ENCODE data around the gene MEPCE. TPM values are rescaled to one million over a fixed set of nuclear protein-coding genes. Genes with fewer than 3 reads are reported as not detected.

Gene MEPCE
- total and polyA plus RNA-seq, 9 donors: 29.4 to 60.6 (median 44.7) TPM

DNA sequence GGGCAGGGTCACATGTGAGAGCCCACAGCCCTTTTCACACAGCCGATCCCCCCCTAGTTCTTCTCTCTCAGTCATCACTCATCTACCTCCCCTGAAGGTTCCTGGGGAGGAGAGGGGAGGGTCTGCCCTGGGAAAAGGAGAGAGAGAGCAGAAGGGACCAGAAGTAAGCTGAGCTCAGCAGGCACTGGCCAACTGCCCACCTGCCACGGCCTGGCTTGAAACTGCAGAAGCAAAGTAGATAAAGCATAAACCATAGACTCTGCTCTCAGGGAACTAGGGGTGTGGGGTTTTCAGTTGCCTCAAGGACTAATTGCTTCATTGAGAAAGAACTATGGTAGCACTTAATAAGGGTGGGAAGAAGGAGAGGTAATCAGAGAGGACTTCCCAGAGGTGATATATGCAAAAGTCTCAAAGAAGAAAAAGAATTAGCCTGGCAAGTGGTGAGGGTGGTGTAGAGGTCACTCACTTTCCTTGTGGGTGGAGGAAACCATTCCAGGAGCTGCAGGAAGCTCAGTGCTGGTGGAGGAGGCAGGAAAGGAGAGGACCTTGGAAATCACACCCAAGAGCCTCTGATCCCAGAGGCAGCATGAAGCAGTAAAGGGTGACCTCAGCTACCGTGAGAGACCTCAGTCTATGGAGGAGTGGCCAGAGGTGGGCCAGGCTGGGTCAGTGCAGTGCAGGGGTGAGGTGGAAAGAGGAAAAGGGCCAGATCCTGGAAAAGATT is 39.2 kb upstream of the MEPCE start:
- intact Hi-C loops (cut with DNase I): no loop called here
- TF ChIP-seq, protein P1, sequence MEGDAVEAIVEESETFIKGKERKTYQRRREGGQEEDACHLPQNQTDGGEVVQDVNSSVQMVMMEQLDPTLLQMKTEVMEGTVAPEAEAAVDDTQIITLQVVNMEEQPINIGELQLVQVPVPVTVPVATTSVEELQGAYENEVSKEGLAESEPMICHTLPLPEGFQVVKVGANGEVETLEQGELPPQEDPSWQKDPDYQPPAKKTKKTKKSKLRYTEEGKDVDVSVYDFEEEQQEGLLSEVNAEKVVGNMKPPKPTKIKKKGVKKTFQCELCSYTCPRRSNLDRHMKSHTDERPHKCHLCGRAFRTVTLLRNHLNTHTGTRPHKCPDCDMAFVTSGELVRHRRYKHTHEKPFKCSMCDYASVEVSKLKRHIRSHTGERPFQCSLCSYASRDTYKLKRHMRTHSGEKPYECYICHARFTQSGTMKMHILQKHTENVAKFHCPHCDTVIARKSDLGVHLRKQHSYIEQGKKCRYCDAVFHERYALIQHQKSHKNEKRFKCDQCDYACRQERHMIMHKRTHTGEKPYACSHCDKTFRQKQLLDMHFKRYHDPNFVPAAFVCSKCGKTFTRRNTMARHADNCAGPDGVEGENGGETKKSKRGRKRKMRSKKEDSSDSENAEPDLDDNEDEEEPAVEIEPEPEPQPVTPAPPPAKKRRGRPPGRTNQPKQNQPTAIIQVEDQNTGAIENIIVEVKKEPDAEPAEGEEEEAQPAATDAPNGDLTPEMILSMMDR (IDR thresholded peaks at IDR 0.05): no peak
- TF ChIP-seq EP300 (IDR thresholded peaks at IDR 0.05): no peak
- TF ChIP-seq POLR2A (IDR thresholded peaks at IDR 0.05): no peak
- no peak for DNase-seq

DNA sequence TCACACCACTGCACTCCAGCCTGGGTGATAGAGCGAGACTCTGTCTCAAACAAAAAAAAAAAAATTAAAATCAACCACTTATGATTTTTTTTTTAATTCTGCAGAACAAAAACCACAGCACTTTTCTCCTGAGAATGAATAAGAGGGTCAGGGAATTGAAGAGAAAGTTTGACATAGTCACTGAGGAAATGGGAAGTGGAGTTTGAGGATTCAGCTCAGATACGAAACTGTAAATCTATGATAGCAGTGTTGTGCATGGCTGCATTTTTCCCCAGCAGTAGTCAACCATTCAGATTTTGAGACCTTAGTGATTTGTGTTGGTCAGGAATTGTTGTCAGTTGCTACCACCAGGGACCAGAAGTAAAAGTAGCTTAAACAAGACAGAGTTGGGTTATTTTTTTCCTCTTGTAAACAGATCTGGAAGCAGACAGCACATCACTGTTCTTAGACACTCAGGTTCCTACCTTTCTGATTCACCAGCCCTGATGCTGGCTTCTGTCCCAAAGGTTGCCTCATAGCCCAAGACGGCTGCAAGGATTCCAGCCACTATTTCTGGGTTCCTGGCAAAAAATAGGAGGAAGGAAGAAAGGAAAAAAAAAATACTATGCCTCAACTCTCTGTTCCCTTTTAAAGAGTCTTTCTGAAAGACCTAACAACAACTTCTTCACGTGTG is 36.3 kb upstream of the MEPCE start:
- Histone ChIP-seq H3K4me1 (ENCODE audit: insufficient read depth) (peaks cover 3% of the 10 kb centered on the region), H3K4me3 (no peak overlapping the region), H3K27me3 (no peaks in the 10 kb centered on the region), H3K27ac (no peak overlapping the region), H3K9me3 (no peaks in the 10 kb centered on the region), H3K36me3 (no peaks in the 10 kb centered on the region)
- 80 to 85% (median 80%) methylated on average over 4 of the region's 4 CpGs for WGBS, 3 donors
- intact Hi-C loops (cut with DNase I): no loop called here
- TF ChIP-seq, protein P1 (IDR thresholded peaks at IDR 0.05): no peak
- TF ChIP-seq EP300 (IDR thresholded peaks at IDR 0.05) (no peak), POLR2A (IDR thresholded peaks at IDR 0.05) (no peak)
- DNase-seq: no peak

More for the DNA sequence above, 39.2 kb upstream of the MEPCE start:
- H3K4me1 ChIP-seq (ENCODE audit: insufficient read depth): no peaks in the 10 kb centered on the region
- H3K36me3 ChIP-seq: no peaks in the 10 kb centered on the region
- H3K4me3 ChIP-seq: no peak overlapping the region
- H3K27ac ChIP-seq: no peak overlapping the region
- no peaks in the 10 kb centered on the region for H3K27me3 ChIP-seq
- no peaks in the 10 kb centered on the region for H3K9me3 ChIP-seq
- WGBS, 3 donors: 42 to 54% (median 48%) methylated on average over 3 of the region's 3 CpGs

DNA sequence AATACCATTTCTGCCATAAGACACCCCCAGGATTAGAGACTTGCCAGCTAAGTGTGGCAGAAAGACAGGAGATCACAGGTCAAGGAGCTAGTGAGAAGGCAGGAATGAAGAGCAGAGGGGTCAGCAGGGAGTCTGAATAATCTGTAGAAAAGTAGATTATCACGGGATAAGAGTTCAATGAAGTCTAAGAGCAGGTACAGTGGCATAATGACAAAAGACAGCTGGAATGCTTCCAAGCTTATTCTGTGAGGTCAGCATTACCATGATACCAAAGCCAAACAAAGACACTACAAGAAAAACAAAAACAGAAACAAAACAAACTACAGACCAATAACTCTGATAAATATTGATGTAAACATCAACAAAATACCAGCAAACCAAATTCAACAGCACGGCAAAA is 35.6 kb upstream of the MEPCE start:
- no peak for DNase-seq
- Histone ChIP-seq H3K9me3 (no peaks in the 10 kb centered on the region), H3K27me3 (no peaks in the 10 kb centered on the region), H3K36me3 (no peaks in the 10 kb centered on the region), H3K27ac (no peak overlapping the region), H3K4me1 (ENCODE audit: insufficient read depth) (peaks cover 4% of the 10 kb centered on the region), H3K4me3 (no peak overlapping the region)
- WGBS, 3 donors: 62 to 79% (median 68%) methylated on average over 2 of the region's 2 CpGs
- no peak for TF ChIP-seq EP300 (IDR thresholded peaks at IDR 0.05)
- TF ChIP-seq, protein P1 (IDR thresholded peaks at IDR 0.05): no peak
- intact Hi-C loops (cut with DNase I): no loop called here

DNA sequence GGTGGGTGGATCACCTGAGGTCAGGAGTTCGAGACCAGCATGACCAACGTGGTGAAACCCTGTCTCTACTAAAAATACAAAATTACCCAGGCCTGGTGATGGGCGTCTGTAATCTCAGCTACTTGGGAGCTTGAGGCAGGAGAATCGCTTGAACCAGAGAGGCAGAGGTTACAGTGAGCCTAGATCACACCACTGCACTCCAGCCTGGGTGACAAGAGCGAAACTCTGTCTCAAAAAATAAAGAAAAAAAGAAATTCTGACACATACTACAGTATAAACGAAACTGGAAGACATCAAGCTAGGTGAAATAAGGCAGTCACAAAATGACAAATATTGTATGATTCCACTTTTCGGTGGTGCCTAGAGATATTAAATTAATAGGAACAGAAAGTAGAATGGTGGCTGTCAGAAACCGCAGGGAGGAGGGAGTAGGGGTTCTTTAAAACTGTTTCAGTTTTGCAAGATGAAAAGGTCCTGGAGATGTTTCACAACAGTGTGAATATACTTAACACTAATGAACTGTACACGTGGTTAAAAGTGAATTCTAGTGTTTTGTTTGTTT is 33.1 kb upstream of the MEPCE start:
- no peaks in the 10 kb centered on the region for H3K27me3 ChIP-seq
- H3K27ac ChIP-seq: no peak overlapping the region
- DNase-seq: no peak
- 66 to 71% (median 68%) methylated on average over 9 of the region's 9 CpGs for WGBS, 3 donors
- H3K4me1 ChIP-seq (ENCODE audit: insufficient read depth): peaks cover 4% of the 10 kb centered on the region
- H3K4me3 ChIP-seq: no peak overlapping the region
- no peaks in the 10 kb centered on the region for H3K9me3 ChIP-seq
- H3K36me3 ChIP-seq: no peaks in the 10 kb centered on the region
- TF ChIP-seq, protein P1 (IDR thresholded peaks at IDR 0.05): no peak
- TF ChIP-seq POLR2A (IDR thresholded peaks at IDR 0.05): no peak
- no peak for TF ChIP-seq EP300 (IDR thresholded peaks at IDR 0.05)
- intact Hi-C loops (cut with DNase I): no loop called here
